ENCODE data around the gene CIRBP. TPM values are rescaled to one million over a fixed set of nuclear protein-coding genes. Genes with fewer than 3 reads are reported as not detected.

Gene CIRBP
- total RNA-seq, 2 experiments from 2014 or later: 278 to 309 TPM

- Histone ChIP-seq H3K4me2 (ENCODE audit: low read length) (peak overlapping the region; percentile 100), H3K9me3 (ENCODE audit: low read length) (no peaks in the 10 kb centered on the region), H3K4me1 (ENCODE audit: insufficient read depth, low read length, poor library complexity, severe bottlenecking) (peaks cover 46% of the 10 kb centered on the region), H3K9me2 (ENCODE audit: insufficient read depth, low read length) (no peaks in the 10 kb centered on the region), H3K4me3 (ENCODE audit: low read depth, low read length, poor library complexity, severe bottlenecking) (peak overlapping the region; percentile 97), H3K36me3 (ENCODE audit: insufficient read depth, low read length) (peaks cover 56% of the 10 kb centered on the region), H4K20me1 (ENCODE audit: insufficient read depth, low read length) (0 out of 2 replicates have a peak, but pooled peaks cover 7% of the 10 kb centered on the region), H2AFZ (ENCODE audit: low read length) (no peak overlapping the region), H3K27ac (ENCODE audit: low read depth, low read length, poor library complexity, severe bottlenecking) (peak overlapping the region; percentile 87), H3K79me2 (ENCODE audit: insufficient read depth, low read depth, low read length) (peaks cover 37% of the 10 kb centered on the region; the same call in 1 of the 2 replicates)
- no TSS peak for BruUV-seq (replicated peaks)
- TF ChIP-seq EZH2phosphoT487 (IDR thresholded peaks at IDR 0.05; ENCODE audit: borderline replicate concordance, low read depth, low read length) (no peak), CTCF (conservative IDR thresholded peaks at IDR 0.05; ENCODE audit: low read length) (no peak)
- POLR2A ChIA-PET: no interaction called here
- peak; percentile 96 for DNase-seq (ENCODE audit: low spot score)
- CTCF ChIA-PET (ENCODE audit: unreplicated experiment): no interaction called here
- intact Hi-C loops (cut with micrococcal nuclease; ENCODE audit: unreplicated experiment): loop anchor here (1.0 kb wide), 1 partner anchor 17 kb away; no protein-coding TSS in a partner anchor
Observed at GRCh38 chr19:1249298-1249989, 19.7 kb upstream of the CIRBP start.

- DNase-seq (ENCODE audit: low spot score): no peak
- Histone ChIP-seq H3K9me2 (ENCODE audit: insufficient read depth, low read length) (no peaks in the 10 kb centered on the region), H2AFZ (ENCODE audit: low read length) (no peak overlapping the region), H3K27ac (ENCODE audit: low read depth, low read length, poor library complexity, severe bottlenecking) (peak overlapping the region; percentile 87), H3K36me3 (ENCODE audit: insufficient read depth, low read length) (peaks cover 57% of the 10 kb centered on the region), H3K79me2 (ENCODE audit: insufficient read depth, low read depth, low read length) (peaks cover 38% of the 10 kb centered on the region; the same call in 1 of the 2 replicates), H3K4me1 (ENCODE audit: insufficient read depth, low read length, poor library complexity, severe bottlenecking) (peaks cover 40% of the 10 kb centered on the region), H3K9me3 (ENCODE audit: low read length) (no peaks in the 10 kb centered on the region), H4K20me1 (ENCODE audit: insufficient read depth, low read length) (0 out of 2 replicates have a peak, but pooled peaks cover 7% of the 10 kb centered on the region), H3K4me2 (ENCODE audit: low read length) (peak overlapping the region; percentile 100), H3K4me3 (ENCODE audit: low read depth, low read length, poor library complexity, severe bottlenecking) (peak overlapping the region; percentile 97)
- CTCF ChIA-PET (ENCODE audit: unreplicated experiment): no interaction called here
- no TSS peak for BruUV-seq (replicated peaks)
- intact Hi-C loops (cut with micrococcal nuclease; ENCODE audit: unreplicated experiment): loop anchor here (1.0 kb wide), 1 partner anchor 16 kb away; no protein-coding TSS in a partner anchor
- no peak for TF ChIP-seq CTCF (conservative IDR thresholded peaks at IDR 0.05; ENCODE audit: low read length)
- no peak for TF ChIP-seq EZH2phosphoT487 (IDR thresholded peaks at IDR 0.05; ENCODE audit: borderline replicate concordance, low read depth, low read length)
- POLR2A ChIA-PET: no interaction called here
Observed at GRCh38 chr19:1249990-1250436, 19.1 kb upstream of the CIRBP start.

Measured in OCI-LY7 (cell line).